DMS114 treated with DMSO at 0.1 percent for 48 hours (cell line): ENCODE results near the gene PRPF6.
A peak's percentile ranks its signal among the peaks of the same experiment; 100 is the strongest.

Experiments
- DNase-seq: peaks from one replicate; lab custom pipeline; 2025; ENCODE audit not compliant: unreplicated experiment; lab: John Stamatoyannopoulos, UW

Gene PRPF6

GRCh38 chr20:64074184-64074789 lies 93.4 kb downstream of the PRPF6 start:
- no peak for DNase-seq

GRCh38 chr20:64074963-64075362 lies 94.0 kb downstream of the PRPF6 start:
- DNase-seq = no peak

DNA sequence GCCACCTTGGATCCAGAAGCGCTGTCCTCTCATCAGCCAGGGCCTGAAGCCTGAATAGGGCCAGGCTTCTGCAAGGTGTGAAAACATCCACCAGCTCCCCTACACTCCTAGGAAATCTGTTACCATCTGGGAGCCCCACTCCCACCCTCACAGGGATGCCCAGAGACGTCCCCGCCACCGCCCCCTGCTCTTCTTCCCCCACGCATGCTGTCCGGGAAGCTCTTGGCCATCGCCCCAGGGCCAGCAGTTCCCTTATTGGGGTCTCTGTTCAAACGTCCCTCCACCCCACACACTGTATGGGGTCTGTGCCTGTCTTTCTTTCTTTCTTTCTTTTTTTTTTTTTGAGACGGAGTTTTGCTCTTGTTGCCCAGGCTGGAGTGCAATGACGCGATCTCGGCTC lies 94.6 kb downstream of the PRPF6 start:
- no peak for DNase-seq

DNA sequence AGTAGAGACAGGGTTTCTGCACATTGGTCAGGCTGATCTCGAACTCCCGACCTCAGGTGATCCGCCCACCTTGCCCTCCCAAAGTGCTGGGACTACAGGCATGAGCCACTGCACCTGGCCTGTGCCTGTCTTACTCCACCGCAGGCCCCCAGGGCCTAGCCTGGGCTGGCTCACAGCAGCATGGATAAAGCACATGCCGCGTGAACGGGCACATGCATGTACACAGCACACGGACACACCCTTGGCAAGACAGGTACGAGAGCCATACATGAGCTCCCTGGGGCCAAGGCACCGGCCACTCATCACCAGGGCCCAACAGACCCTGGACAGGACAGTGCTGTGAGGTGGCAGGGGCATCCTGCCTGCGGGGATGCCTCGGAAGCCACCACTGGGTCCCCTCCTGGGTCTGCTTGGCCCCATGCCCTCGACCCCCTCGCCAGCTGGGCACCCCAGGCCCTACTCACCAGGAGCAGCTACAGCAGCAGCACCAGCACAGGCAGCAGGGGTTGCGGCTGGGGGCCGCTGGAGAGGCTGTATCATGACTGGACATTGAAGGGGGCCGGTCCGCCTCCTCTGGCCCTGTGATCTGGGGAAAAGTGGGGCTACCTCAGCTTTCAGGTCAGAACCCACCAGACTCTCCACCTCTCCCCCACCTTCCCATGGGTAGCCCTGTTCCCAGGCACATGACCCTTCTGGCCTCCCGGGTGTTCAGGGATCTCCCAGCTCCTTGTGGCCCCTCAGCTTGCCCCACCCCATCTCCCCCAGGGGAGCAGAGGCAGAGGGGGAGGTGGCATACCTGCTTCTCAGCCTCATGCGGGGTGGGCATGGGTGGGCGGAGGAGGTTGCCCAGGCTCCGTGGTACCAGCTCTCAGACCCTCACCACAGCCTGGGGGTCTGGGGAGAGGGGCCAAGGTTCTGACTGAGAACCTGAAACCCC lies 95.4 kb downstream of the PRPF6 start:
- DNase-seq = no peak

GRCh38 chr20:64077094-64077493 lies 96.2 kb downstream of the PRPF6 start:
- DNase-seq = no peak

- DNase-seq = no peak
Observed at GRCh38 chr20:64077541-64077875, 96.6 kb downstream of the PRPF6 start.

GRCh38 chr20:64077876-64078551 lies 97.1 kb downstream of the PRPF6 start:
- no peak for DNase-seq

GRCh38 chr20:64078934-64079272 lies 98.0 kb downstream of the PRPF6 start:
- no peak for DNase-seq

GRCh38 chr20:64079273-64080012 lies 98.5 kb downstream of the PRPF6 start, which contains the start of gene RGS19:
Gene RGS19, minus strand, starts transcription at chr20:64079518. Its CDS starts 2,632 bp downstream, at chr20:64076886.
- DNase-seq = peak; percentile 53

GRCh38 chr20:64080013-64080812 lies 99.3 kb downstream of the PRPF6 start, which contains the start of gene OPRL1:
Gene OPRL1, plus strand, starts transcription at chr20:64080082. Its CDS starts 12,639 bp downstream, at chr20:64092721.
- peak; percentile 16 for DNase-seq

- DNase-seq = no peak
Observed at GRCh38 chr20:64080813-64081623, 100.1 kb downstream of the PRPF6 start.

DNA sequence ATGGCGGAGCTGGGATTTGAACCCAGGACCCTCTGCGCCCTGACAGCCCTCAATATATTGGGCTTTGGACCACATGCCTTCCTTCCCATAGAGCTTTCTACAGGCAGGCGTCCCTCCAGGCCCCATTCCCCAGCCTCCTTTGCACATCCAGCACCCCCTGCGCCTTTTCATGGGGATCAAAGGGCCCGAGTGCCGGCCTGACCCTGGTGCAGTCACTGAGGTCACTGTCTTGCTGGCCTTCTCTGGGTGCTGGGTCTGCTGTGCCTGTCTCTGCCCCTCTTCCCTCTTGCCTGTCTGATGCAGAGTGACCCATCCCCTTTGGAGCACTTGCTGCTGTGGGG lies 100.7 kb downstream of the PRPF6 start:
- no peak for DNase-seq

DNA sequence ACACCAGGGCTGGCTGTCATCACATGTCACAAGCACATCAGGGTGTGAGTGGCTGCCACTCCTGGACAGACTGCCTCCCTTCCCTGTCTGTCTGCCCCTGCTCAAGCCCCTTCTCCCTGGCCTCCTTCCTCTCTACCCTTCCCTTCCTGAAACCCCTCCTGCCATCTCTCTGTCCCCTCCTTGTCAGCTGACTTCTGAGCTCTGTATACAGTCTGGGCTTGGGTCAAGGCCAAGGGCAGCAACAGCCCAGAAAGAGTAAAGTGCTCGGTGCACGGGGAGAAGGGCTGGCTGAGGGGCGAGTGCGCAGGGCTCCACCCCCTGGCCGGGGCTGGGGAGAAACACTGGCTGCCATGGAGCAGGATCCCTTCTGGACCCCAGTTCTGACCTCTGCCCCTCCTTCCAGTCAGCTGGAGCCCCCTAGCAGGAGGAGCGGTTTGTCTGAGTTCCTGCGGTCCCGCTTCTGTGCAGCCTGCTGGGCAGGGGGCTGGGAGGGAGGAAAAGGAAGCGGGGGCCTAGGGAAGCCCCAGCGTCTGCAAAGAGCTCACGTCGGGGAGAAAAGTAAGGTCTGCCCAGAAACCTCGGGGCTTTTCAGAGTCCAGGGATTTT lies 101.3 kb downstream of the PRPF6 start:
- DNase-seq = no peak
